ENCODE measurements around the gene UBXN7.
A peak's percentile ranks its signal among the peaks of the same experiment; 100 is the strongest.
"Not testable (repeated sequence)": the region's sequence is repeated elsewhere in the genome, so short reads cannot be mapped to it uniquely, and the experiment has no call there.

The UBXN7 gene

DNA sequence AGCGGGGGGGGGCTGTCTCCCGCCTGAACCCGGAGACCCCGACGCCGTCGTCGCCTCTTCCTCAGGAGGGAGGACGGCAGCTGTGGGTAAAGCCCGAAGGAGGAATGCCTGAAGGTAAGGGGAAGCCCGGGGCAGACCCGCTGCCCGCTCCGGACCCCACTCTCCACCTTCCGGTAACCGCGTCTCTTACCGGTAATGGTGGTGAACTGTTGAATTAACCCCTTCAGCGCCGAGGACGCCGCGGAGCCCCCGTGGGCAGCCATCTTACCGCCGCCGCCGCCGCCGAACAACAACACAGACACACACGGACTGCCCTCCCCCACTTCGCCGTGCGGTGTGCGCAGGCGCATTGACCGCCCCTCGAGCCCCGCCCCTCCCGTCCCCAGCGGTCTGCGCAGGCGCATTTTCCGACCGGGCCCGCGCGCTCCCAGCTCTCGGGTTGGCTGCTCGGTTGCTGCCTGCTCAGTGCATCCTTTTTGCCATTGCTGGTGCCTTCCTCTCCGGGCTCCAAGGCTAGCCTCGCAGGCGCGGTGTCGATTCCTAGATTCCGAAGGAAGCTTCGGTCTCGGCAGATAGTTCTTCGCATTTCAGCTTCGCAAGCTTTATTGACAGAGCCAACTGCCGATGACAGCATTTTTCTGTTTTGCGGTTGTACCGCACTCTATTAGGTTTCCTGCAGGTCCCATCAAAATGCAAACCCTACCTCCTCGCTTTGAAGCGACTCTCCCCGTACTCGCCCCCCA is at the start of gene UBXN7:
TSS of gene UBXN7 (minus strand) at position 291 of the 743 bp plus-strand sequence. CDS start at position 263, 28 bp downstream.
- peak; percentile 90 for DNase-seq (ENCODE audit: low spot score)

DNA sequence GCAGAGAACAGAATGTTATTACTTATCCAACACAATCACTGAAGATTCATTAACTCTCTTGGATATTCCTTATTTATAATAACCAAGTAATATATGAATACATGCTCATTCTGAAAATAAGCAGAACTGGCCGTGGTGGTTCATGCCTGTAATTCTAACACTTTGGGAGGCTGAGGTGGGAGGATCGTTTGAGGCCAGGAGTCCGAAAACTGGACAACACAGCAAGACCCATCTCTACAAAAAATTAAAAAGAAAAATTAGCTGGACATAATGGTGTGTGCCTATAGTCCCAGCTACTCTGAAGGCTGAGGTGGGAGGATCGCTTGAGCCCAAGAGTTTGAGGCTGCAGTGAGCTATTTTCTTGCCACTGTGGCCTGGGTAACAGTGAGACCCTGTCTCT is 45.5 kb upstream of the UBXN7 start:
- no peak for DNase-seq (ENCODE audit: low spot score)

- no peak for DNase-seq (ENCODE audit: low spot score)
Observed at GRCh38 chr3:196472286-196472685, 40.1 kb upstream of the UBXN7 start.

- DNase-seq (ENCODE audit: low spot score), result no peak
Observed at GRCh38 chr3:196471551-196471950, 39.3 kb upstream of the UBXN7 start.

DNA sequence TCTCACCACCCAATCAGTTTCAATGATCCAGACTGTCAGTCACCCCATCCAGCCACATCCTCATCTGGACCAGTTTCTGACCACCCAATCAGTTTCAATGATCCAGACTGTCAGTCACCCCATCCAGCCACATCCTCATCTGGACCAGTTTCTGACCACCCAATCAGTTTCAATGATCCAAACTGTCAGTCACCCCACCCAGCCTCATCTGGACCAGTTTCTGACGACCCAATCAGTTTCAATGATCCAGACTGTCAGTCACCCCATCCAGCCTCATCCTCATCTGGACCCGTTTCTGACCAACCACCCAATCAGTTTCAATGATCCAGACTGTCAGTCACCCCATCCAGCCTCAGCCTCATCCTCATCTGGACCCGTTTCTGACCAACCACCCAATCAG is 38.0 kb upstream of the UBXN7 start:
- DNase-seq (ENCODE audit: low spot score), result not testable (repeated sequence)

DNA sequence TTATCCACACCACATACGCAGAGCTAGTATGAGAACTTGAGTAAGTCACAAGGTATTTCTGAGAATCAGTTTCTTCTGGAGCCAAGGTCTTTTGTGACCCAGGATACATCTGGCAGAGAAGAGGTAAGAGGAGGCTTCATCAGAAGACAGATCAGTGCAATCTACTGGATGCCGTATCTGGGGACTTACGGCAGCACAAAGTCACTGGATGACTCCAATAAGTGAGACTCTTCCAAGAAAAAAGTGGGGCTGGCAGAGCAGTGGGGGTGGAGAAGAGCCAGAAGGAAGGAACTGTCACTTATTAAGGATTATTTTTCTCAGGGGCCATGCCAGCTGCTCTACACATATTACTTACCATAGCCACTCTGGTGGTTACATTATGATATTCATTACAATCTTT is 31.6 kb upstream of the UBXN7 start:
- no peak for DNase-seq (ENCODE audit: low spot score)

DNA sequence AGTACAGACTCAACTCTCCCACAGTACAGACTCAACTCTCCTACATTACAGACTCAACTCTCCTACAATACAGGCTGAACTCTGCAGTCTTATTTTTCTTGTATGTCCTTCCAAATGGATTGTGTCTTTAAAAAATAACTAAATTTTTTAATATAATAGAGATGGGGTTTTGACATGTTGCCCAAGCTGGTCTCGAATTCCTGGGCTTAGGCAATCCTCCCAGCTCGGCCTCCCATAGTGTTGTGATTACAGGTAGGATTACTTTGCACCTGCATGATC is 31.2 kb upstream of the UBXN7 start:
- no peak for DNase-seq (ENCODE audit: low spot score)

- DNase-seq (ENCODE audit: low spot score), result not testable (repeated sequence)
Observed at GRCh38 chr3:196462680-196463477, 30.7 kb upstream of the UBXN7 start.

- no peak for DNase-seq (ENCODE audit: low spot score)
Observed at GRCh38 chr3:196458063-196458462, 25.8 kb upstream of the UBXN7 start.

DNA sequence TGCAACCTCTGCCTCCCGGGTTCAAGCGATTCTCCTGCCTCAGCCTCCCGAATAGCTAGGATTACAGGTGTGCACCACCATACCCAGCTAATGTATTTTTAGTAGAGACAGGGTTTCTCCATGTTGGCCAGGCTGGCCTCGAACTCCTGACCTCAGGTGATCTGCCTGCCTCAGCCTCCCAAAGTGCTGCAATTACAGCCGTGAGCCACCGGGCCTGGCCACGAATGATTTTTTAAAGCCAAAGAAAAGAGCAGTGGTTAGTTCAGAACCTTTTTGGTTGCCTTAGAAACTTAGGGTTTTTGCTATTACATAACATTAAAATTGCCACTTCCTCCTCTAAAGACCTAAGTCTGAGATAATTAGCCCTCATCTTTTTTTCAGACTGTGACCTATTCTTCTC is 25.2 kb upstream of the UBXN7 start:
- not testable (repeated sequence) for DNase-seq (ENCODE audit: low spot score)

GRCh38 chr3:196454935-196455334 is 22.7 kb upstream of the UBXN7 start:
- DNase-seq (ENCODE audit: low spot score), result peak; percentile 28

- DNase-seq (ENCODE audit: low spot score), result not testable (repeated sequence)
Observed at GRCh38 chr3:196445391-196445790, 13.2 kb upstream of the UBXN7 start.

GRCh38 chr3:196444500-196444894 is 12.3 kb upstream of the UBXN7 start:
- DNase-seq (ENCODE audit: low spot score), result no peak

DNA sequence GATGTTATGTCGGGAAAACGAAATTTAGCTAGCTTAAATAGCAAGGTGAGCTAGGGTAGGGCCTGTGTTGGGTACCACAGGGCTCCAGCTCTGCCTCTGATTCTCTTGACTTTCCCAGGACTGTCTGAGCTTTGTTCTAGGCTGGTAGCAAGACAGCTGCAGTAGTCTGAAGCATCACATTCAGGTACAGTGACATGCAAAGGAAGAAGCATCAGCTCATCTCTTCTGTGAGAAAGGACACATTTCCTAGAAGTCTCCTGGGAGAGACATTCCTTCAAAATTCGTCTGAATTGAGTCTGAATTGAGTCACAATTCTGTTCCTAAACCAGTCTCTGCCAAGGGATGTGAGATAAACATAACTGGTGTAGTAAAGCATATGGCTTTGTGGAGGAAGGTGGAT is 8.5 kb upstream of the UBXN7 start:
- DNase-seq (ENCODE audit: low spot score), result no peak

GRCh38 chr3:196440041-196440537 is 7.9 kb upstream of the UBXN7 start:
- no peak for DNase-seq (ENCODE audit: low spot score)

- DNase-seq (ENCODE audit: low spot score), result peak; percentile 86
Observed at GRCh38 chr3:196431181-196432136, 768 bp downstream of the UBXN7 start.

DNA sequence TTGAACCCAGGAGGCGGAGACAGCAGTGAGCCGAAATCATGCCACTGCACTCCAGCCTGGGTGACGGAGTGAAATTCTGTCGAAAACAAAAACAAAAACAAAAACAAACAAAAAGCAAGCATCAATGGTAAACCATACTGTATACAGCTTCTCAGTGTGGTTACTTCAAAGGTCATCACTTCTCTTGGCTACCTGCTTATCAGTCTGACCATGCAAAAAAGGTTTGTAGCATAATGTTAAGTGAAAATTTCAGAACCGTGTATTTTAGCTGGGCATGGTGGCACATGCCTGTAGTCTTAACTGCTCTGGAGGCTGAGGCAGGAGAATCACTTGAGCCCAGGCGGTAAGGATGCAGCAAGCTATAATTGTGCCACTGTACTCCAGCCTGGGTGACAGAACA is 4.2 kb downstream of the UBXN7 start:
- no peak for DNase-seq (ENCODE audit: low spot score)

GRCh38 chr3:196424421-196424820 is 7.8 kb downstream of the UBXN7 start:
- DNase-seq (ENCODE audit: low spot score), result not testable (repeated sequence)

DNA sequence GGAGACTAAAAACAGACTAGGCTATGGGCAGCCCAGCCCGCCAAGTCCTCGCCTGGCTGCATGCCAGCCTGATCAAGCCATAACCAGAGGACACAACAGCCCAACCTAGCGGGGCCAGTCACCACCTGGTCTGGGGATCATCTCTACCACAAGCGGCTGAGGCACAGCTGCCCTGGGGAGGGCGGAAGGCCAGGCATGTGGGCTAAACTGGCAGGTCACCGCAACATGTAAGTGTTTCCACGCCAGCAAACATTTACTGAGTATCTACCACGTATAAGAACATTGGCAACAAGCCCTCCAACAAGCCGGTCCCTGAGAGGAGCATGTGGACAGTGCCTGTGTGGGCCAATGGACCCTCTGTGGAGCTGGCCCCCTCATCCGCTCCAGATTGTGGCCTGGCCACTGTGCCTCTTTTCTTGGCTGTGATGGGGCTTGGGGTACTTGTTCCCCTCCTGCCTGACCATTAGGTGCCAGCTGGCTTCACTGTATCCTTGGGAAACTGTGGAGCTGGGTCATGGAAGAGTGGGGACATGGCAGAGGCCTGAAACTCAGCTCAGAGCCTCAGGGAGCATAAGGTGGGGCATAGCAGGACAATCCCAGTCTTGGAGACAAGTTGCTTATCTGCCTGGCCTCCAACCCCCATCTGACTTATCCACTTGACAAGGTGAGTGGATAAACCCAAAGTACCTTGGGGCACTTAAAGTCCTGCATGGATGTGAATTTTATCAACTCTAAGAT is 9.0 kb downstream of the UBXN7 start:
- no peak for DNase-seq (ENCODE audit: low spot score)

- not testable (repeated sequence) for DNase-seq (ENCODE audit: low spot score)
Observed at GRCh38 chr3:196421668-196422067, 10.6 kb downstream of the UBXN7 start.

GRCh38 chr3:196419386-196419785 is 12.8 kb downstream of the UBXN7 start:
- DNase-seq (ENCODE audit: low spot score), result no peak

DNA sequence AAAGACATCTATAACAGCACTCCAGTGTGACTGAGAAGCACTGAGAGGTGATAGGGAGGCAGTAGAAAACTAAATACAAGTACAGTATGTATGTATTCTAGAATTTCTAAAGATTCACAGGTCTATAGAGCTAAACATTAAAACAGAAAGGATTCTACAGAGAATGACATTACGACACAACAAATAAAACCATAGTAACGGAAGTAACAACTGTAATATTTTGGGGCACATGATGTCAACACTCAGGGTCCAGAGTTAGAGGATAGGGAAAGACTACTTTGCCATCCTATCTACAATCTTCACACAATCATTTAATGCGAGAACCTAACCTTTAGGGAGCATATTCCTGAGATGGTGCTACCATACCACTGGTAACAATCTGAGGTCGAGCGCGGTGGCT is 13.6 kb downstream of the UBXN7 start:
- DNase-seq (ENCODE audit: low spot score), result no peak
